Fibroblast of skin of left quadriceps (primary cell): ENCODE data around the gene ZFP28.

Experiments
- DNase-seq, 2 experiments: peaks; one replicate each; pipeline ENCODE4 v3.0.0-alpha.2; 2013; ENCODE audit warnings: low read depth in 2 of 2

Gene ZFP28

DNA sequence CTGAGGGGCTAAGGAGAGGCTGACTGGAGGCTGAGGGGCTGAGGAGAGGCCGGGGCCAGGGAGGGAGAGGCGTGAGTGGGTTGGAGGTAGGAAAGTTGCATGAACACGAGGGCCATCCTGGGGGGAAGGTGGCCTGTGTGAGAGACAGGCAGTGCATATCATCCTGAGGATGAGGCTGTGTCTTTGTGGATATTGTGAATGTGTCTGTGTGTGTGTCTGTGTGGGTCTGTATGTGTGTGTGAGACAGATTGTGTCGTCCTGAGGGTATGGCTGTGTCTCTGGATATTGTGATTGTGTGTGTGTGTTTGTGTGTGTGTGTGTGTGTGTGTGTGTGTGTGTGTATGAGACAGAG, 56.8 kb downstream of the ZFP28 start:
- no peak for DNase-seq

GRCh38 chr19:56596676-56597075, 57.9 kb downstream of the ZFP28 start:
- no peak for DNase-seq

GRCh38 chr19:56597696-56598095, 58.9 kb downstream of the ZFP28 start:
- no peak for DNase-seq

DNA sequence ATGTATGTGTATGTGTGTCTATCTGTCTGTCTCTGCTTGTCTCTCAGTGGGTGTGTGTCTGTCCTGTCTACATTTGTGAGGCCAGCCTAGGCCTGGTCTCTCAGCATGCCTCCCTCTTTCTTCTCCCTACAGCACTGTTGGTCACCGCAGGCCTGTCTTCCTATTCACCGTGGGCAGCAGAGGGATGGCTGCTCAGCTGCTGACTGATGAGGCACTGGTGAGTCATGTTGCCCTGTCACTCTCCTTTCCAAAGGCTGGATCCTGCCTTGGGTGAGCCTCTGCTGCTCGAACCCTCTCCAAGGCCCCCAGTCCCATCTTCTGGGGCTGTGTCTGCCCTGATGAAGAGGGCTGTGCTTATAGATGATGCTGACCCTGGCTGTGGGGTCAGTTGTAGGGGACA, 62.6 kb downstream of the ZFP28 start:
- no peak for DNase-seq

DNA sequence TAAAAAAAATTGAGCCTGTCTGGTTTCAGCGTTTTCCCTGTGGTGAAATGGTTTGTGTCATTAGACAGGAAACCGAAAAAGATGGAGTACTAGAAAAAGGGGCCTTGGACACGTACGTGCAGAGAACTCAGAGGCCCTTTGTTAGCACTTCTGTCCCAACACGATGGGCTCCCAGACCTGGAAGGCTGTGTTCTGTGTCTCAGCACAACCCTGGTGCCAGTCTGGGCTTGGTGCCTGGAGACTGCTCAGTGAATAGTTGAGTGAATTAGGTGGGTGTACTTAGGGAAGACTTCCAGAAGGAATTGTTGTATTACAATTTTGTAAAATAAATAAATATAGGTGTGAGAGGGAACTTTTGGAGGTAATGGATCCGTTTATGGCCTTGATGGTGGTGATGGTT, 65.1 kb downstream of the ZFP28 start:
- no peak for DNase-seq
